Heart right ventricle (tissue), 16 donors: ENCODE results near the gene MBLAC2. TPM values are rescaled to one million over a fixed set of nuclear protein-coding genes. Genes with fewer than 3 reads are reported as not detected.

Experiments
- ATAC-seq, 8 donors: fragments of 200-7000 bp; cut with Tn5 transposase; one replicate each; pipeline ENCODE4 v1.9.1; 2020; ENCODE audit warnings: mild to moderate bottlenecking in 8 of 8, moderate library complexity in 8 of 8, moderate number of reproducible peaks in 1 of 8
- DNase-seq, 2 donors: peaks; one replicate each; pipeline ENCODE4 v3.0.0-alpha.2; 2020
- H3K27ac ChIP-seq, 10 donors: fragments of 200-600 bp; sonication (generic) in 2 of 10; one replicate each; pipeline versions ENCODE4 v1.5.0 to v1.8.0; 2020 to 2022; ENCODE audit warnings: mild to moderate bottlenecking in 3 of 10
- H3K27me3 ChIP-seq, 7 donors: fragments of 200-600 bp; one replicate each; pipeline ENCODE4 v1.8.0; 2021 to 2022; ENCODE audit warnings: mild to moderate bottlenecking in 2 of 7
- H3K36me3 ChIP-seq, 9 donors: fragments of 200-600 bp; sonication (generic) in 1 of 9; one replicate each; pipeline versions ENCODE4 v1.5.0 to v1.8.0; 2020 to 2022; ENCODE audit warnings: mild to moderate bottlenecking in 2 of 9
- H3K4me1 ChIP-seq, 9 donors: fragments of 200-600 bp; sonication (generic) in 1 of 9; one replicate each; pipeline versions ENCODE4 v1.5.0 to v1.8.0; 2020 to 2022; ENCODE audit warnings: mild to moderate bottlenecking in 4 of 9
- H3K4me3 ChIP-seq, 10 donors: fragments of 200-600 bp; sonication (generic) in 2 of 10; one replicate each; pipeline versions ENCODE4 v1.5.0 to v1.8.0; 2020 to 2022; ENCODE audit warnings: mild to moderate bottlenecking in 7 of 10, moderate library complexity in 2 of 10
- H3K9me3 ChIP-seq, 11 donors: fragments of 200-600 bp in 10 of 11; sonication (generic) in 2 of 11; one replicate each; pipeline versions ENCODE4 v1.5.0 to v1.8.0; 2013 to 2022; ENCODE audit warnings: mild to moderate bottlenecking in 2 of 11, control low read depth in 1 of 11, moderate library complexity in 1 of 11
- CTCF ChIP-seq, 9 donors: fragments of 200-600 bp; sonication (generic) in 2 of 9; IDR thresholded peaks; one replicate each; pipeline versions ENCODE4 v1.5.0 to v1.8.0; 2021 to 2022; ENCODE audit warnings: antibody characterized with exemption in 9 of 9, mild to moderate bottlenecking in 5 of 9, moderate library complexity in 1 of 9
- whole genome bisulfite sequencing, 2 donors: extraction: QIAGEN DNeasy Blood & Tissue Kit; methylation state at CpG; one replicate each; pipeline ENCODE4 v1.1.7; 2013; ENCODE audit warnings: inconsistent platforms in 1 of 2; 5-methylcytosine and 5-hydroxymethylcytosine counted together
- intact Hi-C, 10 donors: fragments of 100-400 bp; cut with DNase I; formaldehyde crosslinking; loops; one replicate each; pipeline versions ENCODE4 v1.11.1 to v1.14.2; 2022
- polyA plus RNA-seq, 2 donors: library from polyadenylated mRNA; stranded (reverse); fragments of 200-250 nt; gene quantifications; one replicate each; pipeline ENCODE4 v1.2.3, GENCODE V29; 2013
- total RNA-seq, 10 donors: library from RNA; stranded (reverse); fragmentation: NEBNext Ultra II Directional in 3 of 10; extraction: Animal tissue kit (Norgen Biotek cat#: 25700) in 3 of 10; gene quantifications; one replicate each; pipeline versions ENCODE4 v1.2.1 to v1.2.4, GENCODE V29; 2021 to 2023
- donor health status: Arrhythmogenic right ventricular cardiomyopathy.
- donor health status: ischemic (EF 13 %, LVEDD 7.1; RV severe dilation, severe dysfunction).
- donor health status: healthy with polysubstance abuse.
- donor health status: DM: no; HTN: yes; CAD: no.
- donor health status: DM: no; HTN: no; CAD: no.
- donor health status: ischemic (EF 25% LVEDD 6.9; RV normal size, moderate dysfunction).
- donor health status: ischemic (EF 25% LVEDD 5.7; RV mildly dilated, moderate dysfunction).
- donor health status: healthy.
- donor health status: DM: yes; HTN: yes; CAD: no.
- donor health status: Ischemic cardiomyopathy.
- donor health status: ischemic (EF 35%, LVEDD 5.7; RV mildly dilated, moderate dysfunction).
- donor health status: nonischemic (EF 11% LVEDD 7.7; RV severe dilation, severe dysfunction).
- donor health status: DM: yes; HTN: yes; CAD: no.
- donor health status: PGD.
- donor health status: ischemic (EF 29% LVEDD 5.4; RV normal size, mild dysfunction).
- donor health status: nonischemic (EF 23%, LVEDD 6.1; RV moderate dilation, normal function).

The MBLAC2 gene
- total and polyA plus RNA-seq, 12 donors: 1.0 to 4.8 (median 3.4) TPM

- intact Hi-C loops: no loop called here
- no peak for DNase-seq
- Histone ChIP-seq H3K27ac (no peak overlapping the region), H3K27me3 (no peaks in the 10 kb centered on the region), H3K36me3 (no peaks in the 10 kb centered on the region), H3K4me3 (no peak overlapping the region), H3K4me1 (no peaks in the 10 kb centered on the region), H3K9me3 (peaks cover 0 to 8% (median 0%) of the 10 kb centered on the region in 11 donors)
- no peak for TF ChIP-seq CTCF (IDR thresholded peaks at IDR 0.05)
- ATAC-seq: no peak
Measured at GRCh38 chr5:90494043-90494442, 19.5 kb upstream of the MBLAC2 start.

GRCh38 chr5:90488791-90489190 is 14.2 kb upstream of the MBLAC2 start:
- no peaks in the 10 kb centered on the region for H3K9me3 ChIP-seq
- 38 to 73% methylated on average over 2 of the region's 2 CpGs for WGBS, 2 donors
- no peak for TF ChIP-seq CTCF (IDR thresholded peaks at IDR 0.05)
- intact Hi-C loops: no loop called here
- no peaks in the 10 kb centered on the region for H3K27me3 ChIP-seq
- DNase-seq (no peak), ATAC-seq (no peak)
- no peaks in the 10 kb centered on the region for H3K36me3 ChIP-seq
- no peaks in the 10 kb centered on the region for H3K4me1 ChIP-seq
- H3K4me3 ChIP-seq: no peak overlapping the region
- no peak overlapping the region for H3K27ac ChIP-seq

GRCh38 chr5:90484540-90484939 is 10.0 kb upstream of the MBLAC2 start:
- intact Hi-C loops: loop anchor here in 1 of 10 donors (5.0 kb wide), 1 partner anchor 38 kb away; no protein-coding TSS in a partner anchor
- H3K9me3 ChIP-seq: no peaks in the 10 kb centered on the region
- H3K27ac ChIP-seq: no peak overlapping the region
- DNase-seq (no peak), ATAC-seq (no peak)
- no peaks in the 10 kb centered on the region for H3K4me1 ChIP-seq
- no peaks in the 10 kb centered on the region for H3K27me3 ChIP-seq
- H3K36me3 ChIP-seq: no peaks in the 10 kb centered on the region
- H3K4me3 ChIP-seq: no peak overlapping the region
- TF ChIP-seq CTCF (IDR thresholded peaks at IDR 0.05): no peak
- 43 to 48% methylated on average over 3 of the region's 3 CpGs for WGBS, 2 donors

GRCh38 chr5:90483206-90483605 is 8.6 kb upstream of the MBLAC2 start:
- Histone ChIP-seq H3K36me3 (no peaks in the 10 kb centered on the region), H3K27ac (no peak overlapping the region), H3K27me3 (no peaks in the 10 kb centered on the region), H3K4me3 (no peak overlapping the region), H3K4me1 (no peaks in the 10 kb centered on the region), H3K9me3 (no peaks in the 10 kb centered on the region)
- TF ChIP-seq CTCF (IDR thresholded peaks at IDR 0.05): no peak
- ATAC-seq (no peak), DNase-seq (no peak)
- WGBS, 2 donors: 89 to 91% methylated on average over 8 of the region's 8 CpGs
- intact Hi-C loops: loop anchor here in 1 of 10 donors (5.0 kb wide), 1 partner anchor 39 kb away; no protein-coding TSS in a partner anchor
